HCT116 (cell line): ENCODE results near the gene BRD2. TPM values are rescaled to one million over a fixed set of nuclear protein-coding genes. Genes with fewer than 3 reads are reported as not detected.

ENCODE experiments used
- ATAC-seq: fragments of 200-7000 bp; cut with Tn5 transposase; 2 replicates; pipeline ENCODE4 v1.9.1; 2020; ENCODE audit warnings: mild to moderate bottlenecking, moderate library complexity
- BruUV-seq: library from RNA; stranded (reverse); fragments of 400-500 nt; replicated peaks from 2 replicates; lab custom pipeline; 2021; lab: Mats Ljungman, UMichigan
- CTCF ChIA-PET: fragments of 300-600 bp; sonication (Branson Sonifier 250); formaldehyde crosslinking; loops from one replicate; lab custom pipeline; 2021; ENCODE audit warnings: antibody characterized with exemption; lab: Charles Lee
- POLR2A ChIA-PET: fragments of 300-600, 350-600 bp; sonication (Branson Sonifier 250); formaldehyde crosslinking; loops from one replicate; lab custom pipeline; 2021; ENCODE audit warnings: antibody characterized with exemption; lab: Charles Lee
- RAD21 ChIA-PET, 2 experiments: fragments of 300-600 bp; sonication (Branson Sonifier 250); formaldehyde crosslinking; loops; one replicate each; lab custom pipeline; 2023; ENCODE audit warnings: low total read pairs in 2 of 2; ENCODE audit not compliant: uncharacterized antibody in 2 of 2, unreplicated experiment in 2 of 2, low non-redundant PET in 1 of 2; lab: Charles Lee
- DNase-seq: peaks from one replicate; pipeline ENCODE4 v3.0.0-alpha.2; 2010; ENCODE audit warnings: low read depth, low spot score
- H2AFZ ChIP-seq: fragments of 200-600 bp; shearing (Covaris generic), sonication (generic); 2 replicates; pipeline ENCODE4 v1.6.1; 2017; ENCODE audit warnings: low read depth, mixed run types, mixed read lengths, antibody characterized with exemption, low read length; ENCODE audit not compliant: poor library complexity, severe bottlenecking
- H3K27ac ChIP-seq: 2 replicates; pipeline ENCODE4 v1.5.1; 2012; ENCODE audit warnings: low read depth, low read length
- H3K27me3 ChIP-seq: fragments of 200-600 bp; sonication (generic); 2 replicates; pipeline ENCODE4 v1.6.1; 2016; ENCODE audit warnings: mixed run types, low read length, mixed read lengths; ENCODE audit not compliant: insufficient read depth
- H3K36me3 ChIP-seq, 2 experiments: fragments of 200-500 bp in 1 of 2; fragments of 200-600 bp in 1 of 2; sonication (Bioruptor generic) in 1 of 2; sonication (generic) in 1 of 2; 2 replicates each; pipeline versions ENCODE4 v1.5.1 to v1.6.1; 2014 to 2016; ENCODE audit warnings: low read length in 2 of 2, inconsistent platforms in 1 of 2, mixed read lengths in 1 of 2, mixed run types in 1 of 2; ENCODE audit not compliant: insufficient read depth in 2 of 2, control insufficient read depth in 1 of 2
- H3K4me1 ChIP-seq, 2 experiments: fragments of 200-600 bp in 1 of 2; sonication (generic) in 1 of 2; 2 replicates each; pipeline versions ENCODE4 v1.5.1 to v1.6.1; 2012 to 2017; ENCODE audit warnings: low read length in 2 of 2, inconsistent platforms in 1 of 2, mild to moderate bottlenecking in 1 of 2, mixed read lengths in 1 of 2, mixed run types in 1 of 2, moderate library complexity in 1 of 2; ENCODE audit not compliant: insufficient read depth in 2 of 2, control insufficient read depth in 1 of 2
- H3K4me2 ChIP-seq: fragments of 200-600 bp; sonication (generic); 2 replicates; pipeline ENCODE4 v1.6.1; 2017; ENCODE audit warnings: mixed run types, low read length, mixed read lengths
- H3K4me3 ChIP-seq, 2 experiments: fragments of 200-600 bp in 1 of 2; sonication (generic) in 1 of 2; replicated peaks in 1 of 2; 2 replicates each; pipeline ENCODE4 v1.5.1; 2011 to 2016; ENCODE audit warnings: low read length in 2 of 2, control low read depth in 1 of 2, low read depth in 1 of 2, mild to moderate bottlenecking in 1 of 2, mixed read lengths in 1 of 2, mixed run types in 1 of 2
- H3K79me2 ChIP-seq: fragments of 200-600 bp; sonication (generic); 2 replicates; pipeline ENCODE4 v1.6.1; 2017; ENCODE audit warnings: mild to moderate bottlenecking, mixed run types, low read length, moderate library complexity, mixed read lengths; ENCODE audit not compliant: insufficient read depth
- H3K9ac ChIP-seq: fragments of 200-600 bp; sonication (generic); 2 replicates; pipeline ENCODE4 v1.6.1; 2016; ENCODE audit warnings: low read length, mixed read lengths
- H3K9me2 ChIP-seq: fragments of 200-600 bp; sonication (generic), shearing (Covaris generic); 2 replicates; pipeline ENCODE4 v1.6.1; 2017; ENCODE audit warnings: mixed run types, mild to moderate bottlenecking, moderate library complexity; ENCODE audit not compliant: insufficient read depth
- H3K9me3 ChIP-seq, 2 experiments: fragments of 200-500 bp in 1 of 2; fragments of 200-600 bp in 1 of 2; sonication (Bioruptor generic) in 1 of 2; sonication (generic) in 1 of 2; 2 replicates each; pipeline ENCODE4 v1.6.1; 2014 to 2017; ENCODE audit warnings: low read length in 2 of 2, mixed read lengths in 2 of 2, inconsistent platforms in 1 of 2, low read depth in 1 of 2, mild to moderate bottlenecking in 1 of 2, mixed run types in 1 of 2, moderate library complexity in 1 of 2; ENCODE audit not compliant: control insufficient read depth in 1 of 2, insufficient read depth in 1 of 2
- H4K20me1 ChIP-seq: fragments of 200-600 bp; sonication (generic), shearing (Covaris generic); 2 replicates; pipeline ENCODE4 v1.6.1; 2017; ENCODE audit warnings: mixed run types, mild to moderate bottlenecking, moderate library complexity; ENCODE audit not compliant: insufficient read depth
- ELF1 ChIP-seq: IDR thresholded peaks from 2 replicates; pipeline ENCODE4 v1.6.1; 2012; ENCODE audit warnings: low read depth, borderline replicate concordance
- EZH2 ChIP-seq: fragments of 200-600 bp; sonication (generic); IDR thresholded peaks from 2 replicates; pipeline ENCODE4 v1.6.1; 2017; ENCODE audit warnings: antibody characterized with exemption, mixed run types
- EZH2phosphoT487 ChIP-seq: fragments of 200-600 bp; IDR thresholded peaks from 2 replicates; pipeline ENCODE4 v1.6.1; 2018; ENCODE audit warnings: antibody characterized with exemption, borderline replicate concordance
- POLR2A ChIP-seq: IDR thresholded peaks from 2 replicates; pipeline ENCODE4 v1.7.0; 2011; ENCODE audit warnings: borderline replicate concordance; ENCODE audit not compliant: insufficient read depth, insufficient read length; ENCODE audit errors: extremely low read depth
- POLR2AphosphoS5 ChIP-seq: IDR thresholded peaks from 2 replicates; pipeline ENCODE4 v1.6.1; 2011; ENCODE audit warnings: mild to moderate bottlenecking, low read depth, low read length, moderate library complexity
- RAD21 ChIP-seq: IDR thresholded peaks from 2 replicates; pipeline ENCODE4 v1.6.1; 2012; ENCODE audit warnings: low read depth, mild to moderate bottlenecking
- intact Hi-C: fragments of 100-400 bp; cut with micrococcal nuclease; formaldehyde crosslinking; loops from 2 replicates; pipeline ENCODE4 v1.10.0; 2022
- total RNA-seq: library from RNA; stranded (reverse); gene quantifications from one replicate; pipeline ENCODE4 v1.2.1, GENCODE V29; 2021; ENCODE audit not compliant: unreplicated experiment
- TF ChIP-seq, protein P1 (sequence below): IDR thresholded peaks from 2 replicates; pipeline ENCODE4 v1.6.1; 2012
- TF ChIP-seq, protein P2 (sequence below): IDR thresholded peaks from 2 replicates; pipeline ENCODE4 v1.6.1; 2012
- TF ChIP-seq, protein P3 (sequence below): IDR thresholded peaks from 2 replicates; pipeline ENCODE4 v1.6.1; 2012; ENCODE audit warnings: low read depth
- TF ChIP-seq, protein P4 (sequence below), 3 experiments: fragments of 200-600 bp in 1 of 3; sonication (generic) in 1 of 3; IDR thresholded peaks in 2 of 3; conservative IDR thresholded peaks in 1 of 3; 2 replicates each; pipeline ENCODE4 v1.5.1; 2012 to 2017; ENCODE audit warnings: low read depth in 2 of 3, low read length in 2 of 3, antibody characterized with exemption in 1 of 3, borderline replicate concordance in 1 of 3, control low read depth in 1 of 3, mild to moderate bottlenecking in 1 of 3, mixed read lengths in 1 of 3, mixed run types in 1 of 3, moderate library complexity in 1 of 3; ENCODE audit not compliant: insufficient read depth in 1 of 3

BRD2 gene
- total RNA-seq, 1 experiment from 2014 or later = 260 TPM

DNA sequence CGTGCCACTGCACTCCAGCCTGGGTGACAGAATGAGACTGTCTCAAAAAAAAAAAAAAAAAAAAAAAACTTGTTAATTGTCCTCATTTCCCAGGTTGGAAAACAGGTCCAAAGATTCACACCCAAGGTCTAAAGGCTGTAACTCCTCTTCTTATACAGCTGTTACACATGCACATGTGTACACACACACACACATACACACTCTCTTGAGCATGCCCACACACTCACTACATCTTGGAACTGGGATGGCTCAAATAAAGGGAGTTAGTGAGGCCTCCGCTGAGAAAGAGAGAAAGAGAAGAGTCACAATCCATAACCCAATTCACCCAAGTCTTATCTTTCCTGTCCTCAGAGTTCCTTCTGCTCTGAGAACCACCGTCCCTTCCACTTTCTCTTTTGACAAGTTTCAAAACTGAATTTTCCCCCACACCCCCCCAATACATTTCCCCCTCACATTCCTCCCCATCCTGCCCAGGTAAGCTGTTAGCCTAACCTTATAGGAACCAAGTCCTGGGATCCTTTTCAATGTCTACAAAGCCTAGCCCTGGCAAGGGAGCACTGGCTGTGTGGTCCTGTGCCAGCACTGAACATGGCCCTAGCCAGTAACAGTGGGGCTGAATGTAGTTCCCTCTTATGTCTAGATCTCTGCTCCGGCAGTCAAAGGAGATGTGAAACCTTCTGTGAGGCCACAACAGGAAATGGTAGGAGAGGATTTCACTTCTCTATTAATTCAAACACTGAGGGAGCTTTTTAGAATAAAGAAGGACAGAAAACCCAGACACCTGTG is 24.3 kb upstream of the BRD2 start:
- Histone ChIP-seq H2AFZ (no peak overlapping the region), H3K27me3 (no peaks in the 10 kb centered on the region), H3K27ac (no peak overlapping the region), H3K79me2 (no peaks in the 10 kb centered on the region), H3K9me3 (no peaks in the 10 kb centered on the region), H3K36me3 (no peaks in the 10 kb centered on the region), H3K4me1 (peaks cover 4 to 12% of the 10 kb centered on the region in 2 experiments; a peak in 2 of 4 replicates), H3K9ac (no peak overlapping the region), H3K4me3 (no peak overlapping the region), H3K9me2 (no peaks in the 10 kb centered on the region), H3K4me2 (no peak overlapping the region), H4K20me1 (no peaks in the 10 kb centered on the region)
- DNase-seq (no peak), ATAC-seq (no peak)
- intact Hi-C loops = no loop called here
- BruUV-seq = no TSS peak
- ChIA-PET POLR2A (interaction anchor here (5.1 kb wide), 1 partner anchor 26 kb away, joined by 52 read pairs; the partner anchor contains the start of gene BRD2), RAD21 (no interaction called here), CTCF (interaction anchor here (4.5 kb wide), 1 partner anchor 10 kb away, joined by 33 read pairs; no protein-coding TSS in a partner anchor)
- TF ChIP-seq, protein P1, sequence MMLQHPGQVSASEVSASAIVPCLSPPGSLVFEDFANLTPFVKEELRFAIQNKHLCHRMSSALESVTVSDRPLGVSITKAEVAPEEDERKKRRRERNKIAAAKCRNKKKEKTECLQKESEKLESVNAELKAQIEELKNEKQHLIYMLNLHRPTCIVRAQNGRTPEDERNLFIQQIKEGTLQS = no peak
- TF ChIP-seq, protein P2, sequence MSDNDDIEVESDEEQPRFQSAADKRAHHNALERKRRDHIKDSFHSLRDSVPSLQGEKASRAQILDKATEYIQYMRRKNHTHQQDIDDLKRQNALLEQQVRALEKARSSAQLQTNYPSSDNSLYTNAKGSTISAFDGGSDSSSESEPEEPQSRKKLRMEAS = no peak
- TF ChIP-seq EZH2phosphoT487 = no peak
- no peak for TF ChIP-seq EZH2

DNA sequence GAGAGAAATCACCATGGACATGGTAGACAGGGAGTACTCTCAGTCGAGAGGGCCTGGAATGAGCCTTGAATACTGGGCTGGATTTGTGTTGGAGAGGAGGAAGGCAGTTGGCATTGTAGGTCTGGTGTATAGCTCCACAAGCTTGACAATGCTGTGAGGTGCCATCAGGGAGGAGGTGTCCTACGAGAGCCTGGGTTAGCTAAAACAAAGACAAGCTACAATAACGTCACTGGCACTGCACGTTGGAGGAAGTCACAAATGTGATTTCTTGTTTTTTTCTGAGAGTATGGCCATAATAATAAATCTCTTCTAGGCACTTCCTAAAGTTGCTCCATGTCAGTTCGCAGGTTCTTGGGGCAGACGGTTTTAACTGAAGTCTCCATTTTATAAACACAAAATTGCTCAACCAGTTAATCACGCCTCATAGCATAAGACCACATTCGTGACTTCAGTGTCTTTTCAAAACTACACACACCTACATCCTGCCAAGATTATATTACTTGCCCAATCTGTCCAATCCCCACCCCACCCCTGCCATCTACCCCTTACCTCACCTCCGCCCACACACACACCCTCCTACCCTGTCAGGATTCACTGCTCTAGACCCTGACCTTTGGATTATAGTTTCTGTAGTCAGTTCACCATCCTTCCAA is 23.2 kb upstream of the BRD2 start:
- H3K79me2 ChIP-seq = no peaks in the 10 kb centered on the region
- peaks cover 4 to 12% of the 10 kb centered on the region in 2 experiments; a peak in 2 of 4 replicates for H3K4me1 ChIP-seq
- no peak for ATAC-seq
- H3K4me2 ChIP-seq = no peak overlapping the region
- DNase-seq = no peak
- no peak overlapping the region for H3K9ac ChIP-seq
- H3K36me3 ChIP-seq = no peaks in the 10 kb centered on the region
- H3K27ac ChIP-seq = no peak overlapping the region
- no peaks in the 10 kb centered on the region for H3K27me3 ChIP-seq
- no TSS peak for BruUV-seq
- no peak overlapping the region for H2AFZ ChIP-seq
- intact Hi-C loops = loop anchor here (5.0 kb wide), 1 partner anchor 108 kb away; the partner anchor contains the start of gene TAP2
- CTCF ChIA-PET = interaction anchor here (4.5 kb wide), 1 partner anchor 11 kb away, joined by 33 read pairs; no protein-coding TSS in a partner anchor
- H4K20me1 ChIP-seq = no peaks in the 10 kb centered on the region
- H3K4me3 ChIP-seq = no peak overlapping the region
- no peaks in the 10 kb centered on the region for H3K9me3 ChIP-seq
- RAD21 ChIA-PET = no interaction called here
- POLR2A ChIA-PET = interaction anchor here (5.1 kb wide), 1 partner anchor 25 kb away, joined by 52 read pairs; the partner anchor contains the start of gene BRD2
- no peaks in the 10 kb centered on the region for H3K9me2 ChIP-seq
- TF ChIP-seq, protein P3, sequence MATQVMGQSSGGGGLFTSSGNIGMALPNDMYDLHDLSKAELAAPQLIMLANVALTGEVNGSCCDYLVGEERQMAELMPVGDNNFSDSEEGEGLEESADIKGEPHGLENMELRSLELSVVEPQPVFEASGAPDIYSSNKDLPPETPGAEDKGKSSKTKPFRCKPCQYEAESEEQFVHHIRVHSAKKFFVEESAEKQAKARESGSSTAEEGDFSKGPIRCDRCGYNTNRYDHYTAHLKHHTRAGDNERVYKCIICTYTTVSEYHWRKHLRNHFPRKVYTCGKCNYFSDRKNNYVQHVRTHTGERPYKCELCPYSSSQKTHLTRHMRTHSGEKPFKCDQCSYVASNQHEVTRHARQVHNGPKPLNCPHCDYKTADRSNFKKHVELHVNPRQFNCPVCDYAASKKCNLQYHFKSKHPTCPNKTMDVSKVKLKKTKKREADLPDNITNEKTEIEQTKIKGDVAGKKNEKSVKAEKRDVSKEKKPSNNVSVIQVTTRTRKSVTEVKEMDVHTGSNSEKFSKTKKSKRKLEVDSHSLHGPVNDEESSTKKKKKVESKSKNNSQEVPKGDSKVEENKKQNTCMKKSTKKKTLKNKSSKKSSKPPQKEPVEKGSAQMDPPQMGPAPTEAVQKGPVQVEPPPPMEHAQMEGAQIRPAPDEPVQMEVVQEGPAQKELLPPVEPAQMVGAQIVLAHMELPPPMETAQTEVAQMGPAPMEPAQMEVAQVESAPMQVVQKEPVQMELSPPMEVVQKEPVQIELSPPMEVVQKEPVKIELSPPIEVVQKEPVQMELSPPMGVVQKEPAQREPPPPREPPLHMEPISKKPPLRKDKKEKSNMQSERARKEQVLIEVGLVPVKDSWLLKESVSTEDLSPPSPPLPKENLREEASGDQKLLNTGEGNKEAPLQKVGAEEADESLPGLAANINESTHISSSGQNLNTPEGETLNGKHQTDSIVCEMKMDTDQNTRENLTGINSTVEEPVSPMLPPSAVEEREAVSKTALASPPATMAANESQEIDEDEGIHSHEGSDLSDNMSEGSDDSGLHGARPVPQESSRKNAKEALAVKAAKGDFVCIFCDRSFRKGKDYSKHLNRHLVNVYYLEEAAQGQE = no peak
- TF ChIP-seq, protein P2 = no peak
- no peak for TF ChIP-seq POLR2A
- TF ChIP-seq, protein P4, sequence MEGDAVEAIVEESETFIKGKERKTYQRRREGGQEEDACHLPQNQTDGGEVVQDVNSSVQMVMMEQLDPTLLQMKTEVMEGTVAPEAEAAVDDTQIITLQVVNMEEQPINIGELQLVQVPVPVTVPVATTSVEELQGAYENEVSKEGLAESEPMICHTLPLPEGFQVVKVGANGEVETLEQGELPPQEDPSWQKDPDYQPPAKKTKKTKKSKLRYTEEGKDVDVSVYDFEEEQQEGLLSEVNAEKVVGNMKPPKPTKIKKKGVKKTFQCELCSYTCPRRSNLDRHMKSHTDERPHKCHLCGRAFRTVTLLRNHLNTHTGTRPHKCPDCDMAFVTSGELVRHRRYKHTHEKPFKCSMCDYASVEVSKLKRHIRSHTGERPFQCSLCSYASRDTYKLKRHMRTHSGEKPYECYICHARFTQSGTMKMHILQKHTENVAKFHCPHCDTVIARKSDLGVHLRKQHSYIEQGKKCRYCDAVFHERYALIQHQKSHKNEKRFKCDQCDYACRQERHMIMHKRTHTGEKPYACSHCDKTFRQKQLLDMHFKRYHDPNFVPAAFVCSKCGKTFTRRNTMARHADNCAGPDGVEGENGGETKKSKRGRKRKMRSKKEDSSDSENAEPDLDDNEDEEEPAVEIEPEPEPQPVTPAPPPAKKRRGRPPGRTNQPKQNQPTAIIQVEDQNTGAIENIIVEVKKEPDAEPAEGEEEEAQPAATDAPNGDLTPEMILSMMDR (IDR thresholded peaks at IDR 0.05 in 2 of 3, conservative IDR thresholded peaks at IDR 0.05 in 1 of 3; ENCODE audit: borderline replicate concordance in 1 of 3, insufficient read depth in 1 of 3, low read depth in 2 of 3, low read length in 2 of 3) = no peak
- no peak for TF ChIP-seq RAD21
- no peak for TF ChIP-seq POLR2AphosphoS5
- TF ChIP-seq ELF1 = no peak
